ENCODE measurements around the gene CXXC5. TPM values are rescaled to one million over a fixed set of nuclear protein-coding genes. Genes with fewer than 3 reads are reported as not detected.
A peak's percentile ranks its signal among the peaks of the same experiment; 100 is the strongest.

The CXXC5 gene
- total and polyA plus RNA-seq, 9 of the 15 experiments (the other 6 are each of a cell fraction or from before 2014, with no cell fraction given) = 1.9 to 123 (median 45.8) TPM

GRCh38 chr5:139696894-139697658 is 48.9 kb downstream of the CXXC5 start (continued):
- TF ChIP-seq VEZF1 (CRISPR knock-in tag; IDR thresholded peaks at IDR 0.05) = peak; percentile 95
- TF ChIP-seq HNRNPL (IDR thresholded peaks at IDR 0.05; ENCODE audit: low read depth, low read length) = no peak
- no peak for TF ChIP-seq STAT6 (CRISPR knock-in tag; IDR thresholded peaks at IDR 0.05)
- TF ChIP-seq REST (IDR thresholded peaks at IDR 0.05; ENCODE audit: borderline replicate concordance) = no peak
- TF ChIP-seq REST (CRISPR knock-in tag; IDR thresholded peaks at IDR 0.05; ENCODE audit: low read depth) = no peak
- TF ChIP-seq HDAC6 (IDR thresholded peaks at IDR 0.05; ENCODE audit: low read depth, low read length) = no peak
- TF ChIP-seq E2F4 (CRISPR knock-in tag; IDR thresholded peaks at IDR 0.05; ENCODE audit: low read depth) = no peak
- peak; percentile 49; the same call in 1 of the 2 replicates for TF ChIP-seq EP400 (IDR thresholded peaks at IDR 0.05)
- TF ChIP-seq HDAC1 (IDR thresholded peaks at IDR 0.05) = 0 out of 4 replicates have a peak, but pooled peaks of 1 of the 2 experiments have one; percentile 44
- peak; percentile 19 for TF ChIP-seq BRD9 (IDR thresholded peaks at IDR 0.05; ENCODE audit: low read depth, partially characterized antibody)

All from K562 (cell line).